WTC11 (cell line): ENCODE measurements around the gene FYN. TPM values are rescaled to one million over a fixed set of nuclear protein-coding genes. Genes with fewer than 3 reads are reported as not detected.

Experiments used
- ATAC-seq: fragments of 200-7000 bp; cut with Tn5 transposase; 2 replicates; pipeline ENCODE4 v1.10.0; 2021; ENCODE audit warnings: mild to moderate bottlenecking, moderate library complexity
- CTCF ChIA-PET: fragments of 300-600 bp; sonication (Branson Sonifier 250); formaldehyde crosslinking; loops from one replicate; lab custom pipeline; 2021; ENCODE audit warnings: antibody characterized with exemption; lab: Charles Lee
- POLR2A ChIA-PET: fragments of 350-600 bp; sonication (Branson Sonifier 250); formaldehyde crosslinking; loops from one replicate; lab custom pipeline; 2021; ENCODE audit warnings: antibody characterized with exemption; lab: Charles Lee
- DNase-seq: peaks from one replicate; pipeline ENCODE4 v3.0.0; 2021; ENCODE audit warnings: low spot score
- H3K27ac Mint-ChIP-seq: 2 replicates; pipeline ENCODE4 v1.8.0; 2021; ENCODE audit warnings: mixed read lengths
- H3K27me3 Mint-ChIP-seq: 2 replicates; pipeline ENCODE4 v1.8.0; 2021; ENCODE audit warnings: low read depth, mild to moderate bottlenecking, moderate library complexity, mixed read lengths
- H3K36me3 Mint-ChIP-seq: 2 replicates; pipeline ENCODE4 v1.8.0; 2021; ENCODE audit warnings: mixed read lengths
- H3K4me1 Mint-ChIP-seq: 2 replicates; pipeline ENCODE4 v1.8.0; 2022; ENCODE audit warnings: mixed read lengths
- H3K4me3 Mint-ChIP-seq: 2 replicates; pipeline ENCODE4 v1.8.0; 2021; ENCODE audit warnings: mild to moderate bottlenecking, moderate library complexity, mixed read lengths
- H3K9me3 Mint-ChIP-seq: 2 replicates; pipeline ENCODE4 v1.8.0; 2021; ENCODE audit warnings: mixed read lengths
- AFF4 ChIP-seq: sonication (generic); formaldehyde crosslinking; IDR thresholded peaks from 2 replicates; pipeline ENCODE4 v1.8.1; 2023; ENCODE audit warnings: mild to moderate bottlenecking, missing genetic modification reagents, borderline replicate concordance
- ATF6 ChIP-seq: sonication (generic); formaldehyde crosslinking; IDR thresholded peaks from 2 replicates; pipeline ENCODE4 v1.8.1; 2023; ENCODE audit warnings: mild to moderate bottlenecking, missing genetic modification reagents
- CREM ChIP-seq: sonication (generic); formaldehyde crosslinking; IDR thresholded peaks from 2 replicates; pipeline ENCODE4 v1.8.1; 2022; ENCODE audit warnings: mild to moderate bottlenecking, missing genetic modification reagents, moderate library complexity
- CTCF ChIP-seq: fragments of 200-600 bp; IDR thresholded peaks from 2 replicates; pipeline ENCODE4 v1.8.0; 2022; ENCODE audit warnings: antibody characterized with exemption
- E2F5 ChIP-seq: sonication (generic); formaldehyde crosslinking; IDR thresholded peaks from 2 replicates; pipeline ENCODE4 v1.8.1; 2022; ENCODE audit warnings: mild to moderate bottlenecking, moderate library complexity, missing genetic modification reagents
- EMX1 ChIP-seq: fragments of 250-450 bp; sonication (Bioruptor Pico); IDR thresholded peaks from 2 replicates; pipeline ENCODE4 v1.8.0; 2021; ENCODE audit warnings: mild to moderate bottlenecking
- GABPB1 ChIP-seq: sonication (generic); formaldehyde crosslinking; IDR thresholded peaks from 2 replicates; pipeline ENCODE4 v1.8.1; 2023; ENCODE audit warnings: mild to moderate bottlenecking, missing genetic modification reagents
- KAT7 ChIP-seq: sonication (generic); formaldehyde crosslinking; IDR thresholded peaks from 2 replicates; pipeline ENCODE4 v1.8.1; 2023; ENCODE audit warnings: missing genetic modification reagents, mild to moderate bottlenecking, borderline replicate concordance
- MAX ChIP-seq: sonication (generic); formaldehyde crosslinking; IDR thresholded peaks from 2 replicates; pipeline ENCODE4 v1.8.0; 2022; ENCODE audit warnings: mild to moderate bottlenecking, missing genetic modification reagents
- NR3C1 ChIP-seq: sonication (generic); formaldehyde crosslinking; conservative IDR thresholded peaks from 2 replicates; pipeline ENCODE4 v1.8.1; 2023; ENCODE audit warnings: low read depth, mild to moderate bottlenecking, missing genetic modification reagents
- PRRX2 ChIP-seq: fragments of 250-450 bp; sonication (Bioruptor Pico); IDR thresholded peaks from 2 replicates; pipeline ENCODE4 v1.8.0; 2021; ENCODE audit warnings: mild to moderate bottlenecking
- STAT6 ChIP-seq: sonication (generic); formaldehyde crosslinking; conservative IDR thresholded peaks from 2 replicates; pipeline ENCODE4 v1.8.1; 2023; ENCODE audit warnings: mild to moderate bottlenecking, low read depth, missing genetic modification reagents, moderate library complexity
- TCF7 ChIP-seq: sonication (generic); formaldehyde crosslinking; IDR thresholded peaks from 2 replicates; pipeline ENCODE4 v1.8.0; 2022; ENCODE audit warnings: mild to moderate bottlenecking, low read depth, missing genetic modification reagents, moderate library complexity
- ZBTB43 ChIP-seq: sonication (generic); formaldehyde crosslinking; IDR thresholded peaks from 2 replicates; pipeline ENCODE4 v1.8.1; 2023; ENCODE audit warnings: mild to moderate bottlenecking, missing genetic modification reagents
- ZNF121 ChIP-seq: sonication (generic); formaldehyde crosslinking; IDR thresholded peaks from 2 replicates; pipeline ENCODE4 v1.8.0; 2023; ENCODE audit warnings: missing genetic modification reagents
- ZNF138 ChIP-seq: sonication (generic); formaldehyde crosslinking; conservative IDR thresholded peaks from 2 replicates; pipeline ENCODE4 v1.8.1; 2022; ENCODE audit warnings: mild to moderate bottlenecking, moderate library complexity, missing genetic modification reagents
- ZNF219 ChIP-seq: sonication (generic); formaldehyde crosslinking; IDR thresholded peaks from 2 replicates; pipeline ENCODE4 v1.8.0; 2023; ENCODE audit warnings: missing genetic modification reagents, mild to moderate bottlenecking, borderline replicate concordance
- ZNF416 ChIP-seq: fragments of 250-450 bp; sonication (Bioruptor Pico); IDR thresholded peaks from 2 replicates; pipeline ENCODE4 v1.9.0; 2021; ENCODE audit warnings: mild to moderate bottlenecking, inconsistent platforms
- total RNA-seq: library from RNA; stranded (reverse); gene quantifications from 3 replicates; pipeline ENCODE4 v1.2.3, GENCODE V29; 2021

Gene FYN
- total RNA-seq, 1 experiment from 2014 or later = 63.9 TPM

GRCh38 chr6:111710911-111711310 lies 162.3 kb downstream of the FYN start (continued):
- TF ChIP-seq TCF7 (CRISPR knock-in tag) = no peak
- no peak for TF ChIP-seq NR3C1 (CRISPR knock-in tag)
- TF ChIP-seq ZBTB43 (CRISPR knock-in tag) = no peak
- no peak for TF ChIP-seq KAT7 (CRISPR knock-in tag)
- no peak for TF ChIP-seq GABPB1 (CRISPR knock-in tag)
- TF ChIP-seq ZNF219 (CRISPR knock-in tag) = no peak
- no peak for TF ChIP-seq PRRX2
- TF ChIP-seq ZNF121 (CRISPR knock-in tag) = no peak
- TF ChIP-seq ZNF138 (CRISPR knock-in tag) = no peak
- TF ChIP-seq ATF6 (CRISPR knock-in tag) = no peak
- TF ChIP-seq CREM (CRISPR knock-in tag) = no peak

- no peak for ATAC-seq
- H3K4me1 Mint-ChIP-seq = peaks cover 29% of the 10 kb centered on the region
- no peak for DNase-seq
- no peaks in the 10 kb centered on the region for H3K9me3 Mint-ChIP-seq
- ChIA-PET CTCF (interaction anchor here (0.9 to 3.4 kb wide), 19 partner anchors 15 to 451 kb away, joined by 3 to 19 read pairs (median 4); partner anchors contain the start of gene FYN), POLR2A (no interaction called here)
- no peaks in the 10 kb centered on the region for H3K27me3 Mint-ChIP-seq
- H3K36me3 Mint-ChIP-seq = no peaks in the 10 kb centered on the region
- TF ChIP-seq STAT6 (CRISPR knock-in tag) = no peak
- no peak for TF ChIP-seq ZNF416 (CRISPR knock-in tag)
- no peak for TF ChIP-seq EMX1 (CRISPR knock-in tag)
- TF ChIP-seq MAX (CRISPR knock-in tag) = no peak
- TF ChIP-seq AFF4 (CRISPR knock-in tag) = no peak
- no peak for TF ChIP-seq CTCF
- TF ChIP-seq E2F5 (CRISPR knock-in tag) = no peak
- H3K27ac Mint-ChIP-seq = no peak overlapping the region
- H3K4me3 Mint-ChIP-seq = no peak overlapping the region
Measured at GRCh38 chr6:111710439-111710838, 162.8 kb downstream of the FYN start.
